ENCODE data around the gene SAYSD1.

- TF ChIP-seq CTCF (IDR thresholded peaks at IDR 0.05; ENCODE audit: low read length) (no peak), EZH2phosphoT487 (IDR thresholded peaks at IDR 0.05; ENCODE audit: low read length) (no peak), EZH2 (optimal IDR thresholded peaks at IDR 0.05; ENCODE audit: low read depth, low read length) (no peak)
Measured at GRCh38 chr6:39073471-39074355, 41.3 kb downstream of the SAYSD1 start.
